NCI-H2171 treated with DMSO at 0.1 percent for 48 hours (cell line): ENCODE data around the gene DAPL1.
A peak's percentile ranks its signal among the peaks of the same experiment; 100 is the strongest.
"Not testable (repeated sequence)": the region's sequence is repeated elsewhere in the genome, so short reads cannot be mapped to it uniquely, and the experiment has no call there.

ENCODE experiments used
- DNase-seq: peaks from one replicate; lab custom pipeline; 2025; lab: John Stamatoyannopoulos, UW

DAPL1 gene

DNA sequence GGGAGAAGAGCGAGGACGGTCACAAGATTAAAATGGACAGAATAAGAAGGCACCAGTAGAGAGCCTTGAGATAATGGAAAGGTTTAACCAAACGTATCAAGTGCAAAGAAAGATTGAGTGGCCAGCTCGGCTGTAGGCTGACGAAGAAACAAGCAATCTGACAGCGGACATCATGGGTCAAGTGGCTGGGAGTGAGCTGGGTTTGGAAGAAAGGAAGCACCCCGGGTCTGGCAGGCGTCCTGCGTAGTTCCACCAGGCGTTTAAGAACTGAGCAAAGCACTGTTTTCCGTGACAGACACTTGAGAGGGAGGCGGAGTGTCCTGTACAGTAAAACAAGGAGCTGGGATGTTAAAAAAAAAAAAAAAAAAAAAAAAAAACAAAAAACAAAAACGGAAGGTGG lies 27.1 kb downstream of the DAPL1 start:
- no peak for DNase-seq

DNA sequence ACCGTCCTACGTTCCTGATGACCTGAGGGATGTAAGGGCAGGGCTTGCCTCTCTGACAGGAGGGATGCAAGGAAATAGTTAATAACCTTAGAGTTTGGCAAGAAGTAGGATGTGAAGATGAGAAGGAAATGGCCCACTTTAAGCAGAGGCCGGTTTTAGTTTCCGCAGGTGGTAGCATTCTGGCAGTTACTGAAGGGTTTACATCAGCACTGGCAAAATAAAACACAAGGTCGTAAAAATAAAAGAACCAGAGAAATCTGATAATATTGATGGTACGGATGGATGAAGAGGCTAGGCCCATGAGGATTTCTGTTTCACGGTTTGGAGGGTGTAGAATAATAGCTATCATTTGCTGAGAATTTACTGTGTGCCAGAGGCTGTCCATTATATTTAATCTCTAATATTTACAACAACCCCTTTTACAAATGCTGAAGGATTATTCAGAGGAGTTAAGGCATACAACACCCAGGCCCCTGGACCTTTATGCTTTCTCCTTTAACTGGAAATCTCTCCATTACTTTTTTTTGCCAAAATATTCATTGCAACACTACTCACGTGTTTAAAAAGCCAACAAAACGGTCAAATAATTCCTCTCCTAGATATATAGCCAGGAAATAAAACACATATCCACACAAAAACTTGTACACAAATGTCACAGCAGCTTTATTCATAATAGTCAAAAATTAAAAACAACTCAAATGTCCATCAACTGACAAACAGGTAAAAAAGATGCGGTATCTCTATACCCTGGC lies 28.5 kb downstream of the DAPL1 start:
- no peak for DNase-seq

DNA sequence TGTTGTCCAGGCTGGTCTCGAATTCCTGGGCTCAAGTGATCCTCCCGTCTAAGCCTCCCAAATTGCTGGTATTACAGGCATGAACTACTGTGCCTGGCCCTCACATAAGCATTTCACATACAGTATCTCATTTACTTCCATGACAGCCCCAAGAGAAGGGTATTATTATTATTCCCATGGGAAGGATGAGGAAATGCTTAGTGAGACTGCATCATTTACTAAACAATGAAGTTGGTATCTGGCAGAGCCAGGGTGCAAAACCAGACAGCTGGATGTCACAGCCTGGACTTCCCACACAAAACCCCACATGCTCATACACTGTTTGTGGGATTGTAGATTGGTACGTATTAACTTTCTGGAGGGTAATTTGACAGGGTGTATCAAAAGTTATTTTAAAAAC lies 29.9 kb downstream of the DAPL1 start:
- DNase-seq: no peak

DNA sequence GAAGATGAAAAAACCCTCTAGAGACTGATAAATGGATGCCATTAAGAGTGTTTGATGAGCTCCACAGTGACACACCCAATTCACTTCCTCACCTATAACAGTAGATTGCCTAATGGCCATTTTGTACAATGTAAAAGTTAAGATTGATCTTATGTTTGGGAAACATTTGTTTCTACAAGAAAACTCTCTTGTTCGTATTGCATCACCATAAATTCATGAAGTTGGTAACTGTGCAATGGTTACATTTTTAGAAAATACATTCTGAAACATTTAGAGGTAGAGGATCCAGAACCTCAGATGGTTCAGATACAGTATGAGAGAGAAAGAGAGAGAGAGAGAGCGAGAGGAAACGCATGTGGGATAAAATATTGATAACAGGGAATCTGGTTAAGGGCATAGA lies 31.8 kb downstream of the DAPL1 start:
- DNase-seq: no peak

DNA sequence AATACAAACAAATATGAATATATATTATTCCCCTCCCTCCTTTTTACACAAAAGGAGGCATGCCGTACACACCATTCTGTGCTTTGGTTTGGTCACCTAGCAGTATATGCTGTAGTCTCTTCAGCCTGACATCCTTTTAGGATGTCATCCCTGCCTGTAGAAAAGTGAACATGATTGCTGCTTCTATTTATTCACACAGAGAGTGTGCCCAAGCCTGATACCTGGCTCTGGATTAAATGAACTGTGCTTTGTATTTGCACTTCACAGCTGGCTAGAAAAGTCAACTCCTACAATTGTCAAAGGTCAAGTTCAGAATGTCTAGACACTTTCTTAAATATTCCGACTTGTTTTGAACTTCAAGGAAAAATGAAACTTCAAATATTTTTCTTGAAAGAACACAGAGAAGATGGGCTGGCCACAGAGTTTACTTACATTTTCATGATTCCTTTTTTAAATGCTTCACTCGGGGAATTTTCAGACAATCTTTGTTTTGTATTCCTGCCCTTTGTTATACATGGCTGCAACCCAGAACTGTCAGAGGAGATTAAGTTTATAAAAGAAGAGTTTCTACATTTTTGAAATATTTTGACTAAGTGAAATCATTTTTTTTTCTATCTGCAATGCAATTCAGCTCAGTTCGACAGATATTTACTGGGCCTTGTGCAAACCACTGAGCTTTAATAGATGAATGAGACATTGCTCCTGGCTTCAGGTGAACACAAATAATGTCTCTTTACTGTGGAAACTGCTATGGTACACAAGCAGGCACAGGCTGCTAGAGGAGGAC lies 33.5 kb downstream of the DAPL1 start:
- no peak for DNase-seq

DNA sequence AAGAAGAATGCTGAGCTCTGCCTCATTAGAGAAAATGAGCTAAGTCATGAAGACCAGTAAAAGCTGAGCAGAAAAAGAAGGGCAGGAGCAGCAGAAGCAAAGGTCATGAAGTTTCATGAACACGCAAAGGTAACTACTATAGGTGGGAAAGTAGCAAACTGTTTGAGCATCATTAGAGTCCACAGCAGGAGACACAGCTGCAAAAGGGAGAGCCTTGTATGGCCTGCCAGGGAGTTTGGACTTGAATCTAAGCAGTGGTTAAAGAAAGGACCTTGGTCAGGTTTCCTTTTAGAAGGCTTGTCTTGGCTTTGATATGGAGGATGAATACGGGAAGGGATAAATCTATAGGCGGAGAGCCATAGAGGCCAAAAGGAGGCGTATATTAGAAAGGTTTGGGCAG lies 34.0 kb downstream of the DAPL1 start:
- no peak for DNase-seq

DNA sequence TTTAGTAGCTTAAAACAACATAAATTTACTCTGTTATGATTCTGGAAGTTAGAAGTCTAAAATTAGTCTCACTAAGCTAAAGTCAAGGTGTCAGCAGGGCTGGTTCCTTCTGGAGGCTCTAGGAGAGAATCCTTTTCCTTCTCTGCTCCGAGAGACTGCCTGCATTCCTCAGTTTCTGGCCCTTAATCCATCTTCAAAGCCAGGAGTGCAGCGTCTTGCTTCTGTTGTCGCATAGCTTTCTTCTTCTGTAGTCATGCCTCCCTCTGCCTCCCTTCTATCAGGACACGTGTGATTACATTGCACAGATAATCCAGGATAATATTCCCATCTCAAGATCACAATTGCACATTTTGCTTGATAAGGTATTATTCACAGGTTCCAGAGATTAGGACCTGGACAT lies 35.1 kb downstream of the DAPL1 start:
- no peak for DNase-seq

DNA sequence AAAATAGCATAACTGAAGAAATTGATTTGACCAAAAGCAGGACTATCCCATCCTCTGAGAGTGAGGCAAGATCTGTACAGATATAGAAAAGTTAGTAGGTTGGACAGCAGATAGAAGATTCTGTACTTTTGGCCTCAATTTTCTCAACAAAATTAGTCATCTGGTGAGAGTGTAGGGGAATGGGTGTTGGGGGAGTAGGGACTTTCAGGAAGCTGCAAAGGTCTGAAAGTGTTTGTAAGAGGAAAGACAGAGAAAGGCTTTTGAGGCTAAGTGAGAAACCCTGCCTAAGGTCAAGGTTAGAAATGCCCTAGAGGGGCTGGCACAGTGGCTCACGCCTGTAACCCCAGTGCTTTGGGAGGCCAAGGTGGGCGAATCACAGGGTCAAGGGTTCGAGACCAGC lies 40.3 kb downstream of the DAPL1 start:
- DNase-seq: no peak

DNA sequence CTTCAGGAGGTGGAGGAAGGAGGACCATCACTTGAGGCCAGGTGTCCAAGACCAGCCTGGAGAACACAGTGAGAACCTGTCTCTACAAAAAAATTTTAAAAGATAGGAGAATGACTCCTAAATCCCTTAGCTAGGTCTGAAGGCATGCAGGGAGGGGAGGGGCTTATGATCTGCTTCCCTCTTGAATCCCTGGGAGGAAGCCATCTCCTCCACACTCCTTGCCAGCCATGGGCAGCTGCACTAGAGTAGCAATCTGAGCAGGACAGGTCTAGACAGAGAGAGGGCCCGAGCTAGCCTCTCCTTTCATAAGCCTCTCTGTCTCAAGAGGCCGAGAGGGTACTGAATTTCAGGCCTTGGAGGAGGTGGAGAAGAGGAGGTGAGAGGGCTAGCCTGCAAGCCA lies 42.5 kb downstream of the DAPL1 start:
- DNase-seq: no peak

DNA sequence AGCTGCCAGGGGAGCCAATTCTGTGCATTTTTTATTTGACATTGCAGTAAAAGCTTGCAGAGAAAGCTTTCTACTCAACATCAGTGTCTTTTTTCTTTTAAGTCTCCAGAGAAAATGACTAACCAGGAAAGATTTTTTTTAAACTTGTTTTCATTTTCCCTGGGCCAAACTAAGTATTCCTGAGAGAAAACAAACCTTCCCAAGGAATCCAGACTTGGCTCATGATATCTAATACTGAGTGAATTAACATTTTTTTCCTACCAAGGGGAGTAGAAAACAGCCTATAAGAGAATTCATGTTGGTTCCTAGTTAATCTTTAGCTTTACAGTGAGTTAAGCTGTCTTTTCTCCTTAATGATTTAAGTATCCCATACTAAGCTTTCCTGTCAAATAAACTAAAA lies 46.7 kb downstream of the DAPL1 start:
- no peak for DNase-seq

DNA sequence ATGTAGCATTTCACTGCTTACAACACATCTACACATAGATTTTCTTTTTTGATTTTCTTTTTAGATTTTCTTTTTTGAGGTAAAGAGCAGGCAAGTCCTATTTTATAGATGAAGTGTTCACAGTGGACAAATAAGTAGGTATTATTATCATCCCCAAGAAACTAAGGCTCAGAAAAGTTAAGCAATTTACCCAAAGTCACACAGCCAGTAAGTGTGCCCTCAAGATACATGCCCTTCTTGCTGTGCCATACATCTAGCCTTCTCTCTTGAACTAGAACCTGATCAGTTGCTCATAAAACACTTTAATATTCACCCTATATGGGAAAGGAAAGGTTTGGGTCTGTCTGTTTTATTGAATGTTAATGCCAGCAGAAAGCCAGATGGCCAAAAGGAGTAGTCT lies 50.3 kb downstream of the DAPL1 start:
- DNase-seq: no peak

DNA sequence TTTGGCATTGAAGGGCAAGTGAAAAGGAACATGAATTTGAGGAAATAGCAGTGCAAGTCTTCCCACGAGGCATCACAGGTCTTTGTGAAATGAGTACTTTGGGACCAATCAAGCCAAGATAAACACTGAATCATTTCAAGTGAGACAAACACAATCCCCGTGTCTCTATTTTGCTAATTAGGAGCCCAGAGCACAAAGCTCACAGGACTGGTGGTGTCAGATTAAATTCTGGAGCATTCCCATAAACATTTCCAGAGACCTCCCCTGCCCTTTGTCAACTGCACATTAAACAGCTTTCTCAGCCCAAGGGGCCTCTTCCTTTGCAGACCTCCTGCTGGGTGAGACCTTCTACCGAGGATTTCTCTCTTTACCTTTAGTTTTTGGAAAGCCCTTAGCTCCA lies 50.7 kb downstream of the DAPL1 start:
- DNase-seq: peak; percentile 71

DNA sequence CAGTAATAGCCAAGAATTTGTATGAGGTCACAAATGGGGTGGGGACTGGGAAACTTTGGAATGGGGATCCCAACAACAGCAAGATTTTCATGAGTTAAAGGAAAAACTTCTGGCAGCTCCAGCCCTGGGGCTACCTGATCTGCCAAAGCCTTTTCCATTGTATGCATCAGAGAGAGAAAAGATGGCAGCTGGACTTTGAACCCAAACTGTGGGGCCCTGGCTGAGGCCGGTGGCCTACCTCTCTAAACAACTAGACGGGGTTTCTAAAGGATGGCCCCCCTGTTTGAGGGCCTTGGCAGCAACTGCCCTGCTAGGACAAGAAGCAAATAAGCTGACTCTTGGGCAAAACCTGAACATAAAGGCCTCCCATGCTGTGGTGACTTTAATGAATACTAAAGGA lies 52.4 kb downstream of the DAPL1 start:
- DNase-seq: not testable (repeated sequence)

DNA sequence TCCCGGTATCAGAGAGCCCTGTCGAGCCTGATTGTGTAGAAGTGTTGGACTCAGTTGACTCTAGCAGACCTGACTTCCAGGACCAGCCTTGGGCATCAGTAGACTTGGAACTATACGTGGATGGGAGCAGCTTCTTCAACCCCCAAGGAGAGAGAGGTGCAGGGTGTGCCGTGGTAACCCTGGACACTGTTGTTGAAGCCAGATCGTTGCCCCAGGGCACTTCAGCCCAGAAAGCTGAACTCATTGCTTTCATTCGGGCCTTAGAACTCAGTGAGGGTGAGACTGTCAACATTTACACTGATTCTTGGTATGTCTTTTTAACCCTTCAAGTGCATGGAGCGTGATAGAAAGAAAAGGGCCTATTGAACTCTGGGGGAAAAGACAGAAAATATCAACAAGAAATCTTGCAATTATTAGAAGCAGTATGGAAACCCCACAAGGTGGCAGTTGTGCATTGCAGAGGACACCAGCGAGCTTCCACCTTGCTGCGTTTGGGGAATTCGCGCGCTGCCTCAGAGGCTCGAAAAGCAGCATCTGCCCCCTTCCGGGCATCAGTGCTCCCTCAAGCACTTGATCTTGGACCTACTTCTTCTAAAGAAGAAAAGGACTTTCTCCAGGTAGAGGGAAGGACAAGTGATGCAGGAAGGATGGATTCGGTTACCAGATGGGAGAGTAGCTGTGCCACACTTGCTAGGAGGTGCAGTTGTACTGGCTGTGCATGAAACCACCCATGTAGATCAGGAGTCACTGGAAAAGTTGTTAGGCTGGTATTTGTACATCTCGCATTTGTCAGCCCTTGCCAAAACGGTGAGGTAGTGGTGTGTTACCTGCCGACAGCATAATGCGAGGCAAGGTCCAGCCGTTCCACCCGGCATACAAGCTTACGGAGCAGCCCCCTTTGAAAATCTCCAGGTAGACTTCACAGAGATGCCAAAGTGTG lies 53.2 kb downstream of the DAPL1 start:
- not testable (repeated sequence) for DNase-seq

DNA sequence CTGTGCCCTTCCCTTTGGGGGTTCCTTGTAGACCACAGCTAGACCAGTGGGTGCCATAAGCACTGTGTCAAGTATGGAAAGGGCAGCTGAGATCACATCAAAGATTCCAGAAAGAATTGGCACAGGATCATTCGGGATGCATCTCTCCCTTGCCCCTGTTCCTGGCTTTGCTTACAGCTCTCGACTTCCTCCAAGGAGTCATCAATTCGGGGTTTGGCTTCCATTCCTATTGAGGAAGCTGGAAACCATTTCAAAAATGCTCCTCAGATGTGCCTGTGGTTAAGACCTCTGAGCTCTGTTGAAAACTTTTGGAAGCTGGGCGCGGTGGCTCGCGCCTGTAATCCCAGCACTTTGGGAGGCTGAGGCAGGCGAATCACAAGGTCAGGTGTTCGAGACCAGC lies 65.1 kb downstream of the DAPL1 start:
- DNase-seq: not testable (repeated sequence)

DNA sequence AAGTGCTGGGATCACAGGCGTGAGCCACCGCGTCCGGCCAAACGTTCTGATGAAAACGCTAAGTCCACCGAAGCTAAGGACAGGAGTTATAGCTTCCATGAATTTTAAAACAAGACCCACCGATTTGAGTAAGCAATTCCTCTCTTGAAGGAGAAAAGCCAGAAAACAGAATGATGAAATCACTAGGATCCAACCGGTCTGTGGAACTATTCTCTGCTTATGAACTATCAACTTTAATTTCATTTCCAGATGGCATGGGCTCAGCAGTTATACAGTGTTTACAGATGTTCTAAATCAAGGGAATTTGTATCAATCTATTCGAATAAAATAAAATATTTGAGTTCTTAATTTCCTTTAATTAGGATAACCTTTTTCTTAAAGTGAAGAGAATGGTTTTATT lies 66.5 kb downstream of the DAPL1 start:
- not testable (repeated sequence) for DNase-seq

DNA sequence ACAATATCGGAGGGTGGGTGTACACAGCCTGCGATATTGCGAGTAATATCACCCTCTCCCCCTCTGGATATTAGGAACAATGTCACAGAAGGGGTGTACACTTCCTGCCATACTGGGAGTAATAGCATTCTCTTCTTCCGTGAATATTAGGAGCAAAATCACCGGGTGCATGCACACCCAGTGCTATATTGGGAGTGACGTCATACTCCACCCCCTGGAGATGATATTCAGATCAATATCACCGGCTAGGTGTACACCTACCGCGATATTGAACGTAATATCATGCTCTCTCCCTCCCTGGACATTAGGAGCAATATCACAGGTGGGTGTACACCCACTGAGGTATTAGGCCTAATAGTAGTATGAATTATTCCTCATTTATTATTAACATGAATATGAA lies 70.4 kb downstream of the DAPL1 start:
- DNase-seq: not testable (repeated sequence)
